Ovary (tissue), 3 donors: ENCODE results near the gene TTC21A.

Source experiments
- CTCF ChIP-seq, 3 donors: fragments of 450-650 bp in 2 of 3; fragments of 200-600 bp in 1 of 3; IDR thresholded peaks; one replicate each; pipeline versions ENCODE4 v1.5.1 to v1.8.0; 2016 to 2022; ENCODE audit warnings: antibody characterized with exemption in 3 of 3, mild to moderate bottlenecking in 1 of 3
- EP300 ChIP-seq: sonication (generic); formaldehyde crosslinking; IDR thresholded peaks from one replicate; pipeline ENCODE4 v1.6.1; 2017; ENCODE audit warnings: antibody characterized with exemption
- POLR2A ChIP-seq: fragments of 450-650 bp; IDR thresholded peaks from one replicate; pipeline ENCODE4 v1.6.1; 2017; ENCODE audit warnings: antibody characterized with exemption, mild to moderate bottlenecking, moderate library complexity
- donor health status: DM: no; HTN: no; CAD: no.

GRCh38 chr3:39134305-39134704, 26.8 kb downstream of the TTC21A start:
- TF ChIP-seq CTCF (IDR thresholded peaks at IDR 0.05) (no peak), POLR2A (no peak), EP300 (no peak)
